Activated naive CD4-positive, alpha-beta T cell treated with Interleukin-2 at 50 U/mL for 16 hours (primary cell): ENCODE data around the gene NT5C3A.
A peak's percentile ranks its signal among the peaks of the same experiment; 100 is the strongest.
"Not testable (repeated sequence)": the region's sequence is repeated elsewhere in the genome, so short reads cannot be mapped to it uniquely, and the experiment has no call there.

Source experiments
- DNase-seq: peaks from one replicate; pipeline ENCODE4 v3.0.0-alpha.2; 2020

NT5C3A gene

DNA sequence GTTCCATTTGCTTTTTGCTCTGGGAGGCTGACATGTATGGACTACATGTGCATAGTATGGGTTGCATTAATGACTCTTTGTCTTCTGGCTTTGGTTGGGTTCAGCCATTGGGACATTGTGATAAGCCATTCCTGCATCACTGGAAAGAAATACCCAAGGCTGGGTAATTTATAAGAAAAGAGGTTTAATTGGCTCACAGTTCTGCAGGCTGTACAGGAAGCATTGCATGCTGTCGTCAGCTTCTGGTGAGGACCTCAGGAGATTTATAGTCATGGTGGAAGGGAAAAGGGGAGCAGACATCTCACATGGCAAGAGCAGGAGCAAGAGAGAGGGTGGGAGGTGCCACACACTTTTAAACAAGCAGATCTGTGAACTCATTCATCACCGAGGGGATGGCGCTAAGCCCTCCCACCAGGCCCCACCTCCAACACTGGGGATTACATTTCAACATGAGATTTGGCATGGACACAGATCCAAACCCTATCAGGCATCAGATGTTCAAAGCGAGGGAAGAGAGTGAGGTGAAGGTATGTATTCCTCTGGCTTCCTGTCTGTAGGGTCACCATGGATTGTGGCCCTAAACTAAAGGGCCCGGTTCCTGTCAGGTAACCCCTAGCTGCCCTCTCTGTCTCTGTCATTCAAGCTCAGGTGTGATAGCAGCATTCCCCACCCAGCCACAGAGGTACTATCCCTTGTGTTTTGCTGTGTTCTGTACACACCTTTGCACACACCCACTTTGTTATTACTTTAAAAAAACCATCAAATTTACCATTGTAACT lies 95.9 kb downstream of the NT5C3A start:
- DNase-seq = not testable (repeated sequence)

DNA sequence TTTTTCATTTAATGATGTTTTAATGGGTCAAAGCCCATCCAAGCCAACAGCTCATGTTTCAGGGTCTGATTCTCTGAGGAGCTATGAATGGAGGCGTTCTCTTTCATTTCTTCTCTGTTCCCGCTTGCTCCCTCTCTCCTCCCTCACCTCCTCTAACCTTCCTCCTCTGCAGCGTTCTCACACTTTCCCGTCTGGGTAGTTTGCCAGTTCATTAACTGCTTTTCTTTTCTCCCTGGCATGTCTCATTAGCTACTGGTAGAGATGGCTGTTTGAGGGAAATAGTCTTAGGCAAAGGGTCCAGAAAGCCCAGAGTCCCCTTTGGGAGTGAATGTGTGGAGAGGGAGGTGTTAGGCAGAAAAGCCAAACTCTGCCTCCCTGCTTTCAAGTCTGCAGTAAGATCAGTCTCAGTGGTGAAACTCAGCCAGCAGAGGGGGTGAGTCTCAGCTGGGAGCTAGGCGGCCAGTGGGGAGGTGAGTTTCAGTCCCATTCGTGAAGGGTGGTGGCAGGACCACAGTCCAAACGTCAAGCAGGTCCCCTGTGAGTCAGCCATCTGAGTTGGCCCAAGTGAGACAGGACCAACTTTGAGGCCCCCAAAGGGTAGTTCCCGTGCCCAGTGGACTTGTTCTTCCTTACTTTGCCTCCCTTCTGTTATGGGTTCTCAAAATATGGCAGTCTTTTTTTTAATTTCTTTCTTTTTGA lies 98.0 kb downstream of the NT5C3A start:
- DNase-seq = peak; percentile 5
